HG02588 (cell line): ENCODE results near the gene SRSF10.

Experiments used
- ATAC-seq: cut with Tn5 transposase; IDR thresholded peaks from one replicate; pipeline ENCODE4 v1.9.1; 2021; ENCODE audit warnings: mild to moderate bottlenecking, moderate library complexity; ENCODE audit not compliant: unreplicated experiment

SRSF10 gene

GRCh38 chr1:23914921-23915320 lies 65.2 kb downstream of the SRSF10 start:
- ATAC-seq, result no peak
